Activated naive CD8-positive, alpha-beta T cell treated with anti-CD3 and anti-CD28 coated beads, Interleukin-2, amount 50 U/mL, for 24 hours (primary cell): ENCODE data around the gene SST.
A peak's percentile ranks its signal among the peaks of the same experiment; 100 is the strongest.

Experiments
- ATAC-seq: fragments of 150-1000 bp; cut with Tn5 transposase; one replicate; pipeline ENCODE4 v1.10.0; 2021
- DNase-seq: peaks from one replicate; pipeline ENCODE4 v3.0.0; 2021
- H3K27ac Mint-ChIP-seq: one replicate; pipeline ENCODE4 v1.8.0; 2021; ENCODE audit warnings: mild to moderate bottlenecking, mixed read lengths
- H3K27me3 Mint-ChIP-seq: one replicate; pipeline ENCODE4 v1.8.0; 2021; ENCODE audit warnings: mixed read lengths
- H3K36me3 Mint-ChIP-seq: one replicate; pipeline ENCODE4 v1.8.0; 2021; ENCODE audit warnings: low read depth, mixed read lengths
- H3K4me1 Mint-ChIP-seq: one replicate; pipeline ENCODE4 v1.8.0; 2021; ENCODE audit warnings: mixed read lengths
- H3K4me3 Mint-ChIP-seq: one replicate; pipeline ENCODE4 v1.8.0; 2021; ENCODE audit warnings: mild to moderate bottlenecking, moderate library complexity, mixed read lengths
- H3K9me3 Mint-ChIP-seq: one replicate; pipeline ENCODE4 v1.8.0; 2021; ENCODE audit warnings: mixed read lengths

The SST gene

DNA sequence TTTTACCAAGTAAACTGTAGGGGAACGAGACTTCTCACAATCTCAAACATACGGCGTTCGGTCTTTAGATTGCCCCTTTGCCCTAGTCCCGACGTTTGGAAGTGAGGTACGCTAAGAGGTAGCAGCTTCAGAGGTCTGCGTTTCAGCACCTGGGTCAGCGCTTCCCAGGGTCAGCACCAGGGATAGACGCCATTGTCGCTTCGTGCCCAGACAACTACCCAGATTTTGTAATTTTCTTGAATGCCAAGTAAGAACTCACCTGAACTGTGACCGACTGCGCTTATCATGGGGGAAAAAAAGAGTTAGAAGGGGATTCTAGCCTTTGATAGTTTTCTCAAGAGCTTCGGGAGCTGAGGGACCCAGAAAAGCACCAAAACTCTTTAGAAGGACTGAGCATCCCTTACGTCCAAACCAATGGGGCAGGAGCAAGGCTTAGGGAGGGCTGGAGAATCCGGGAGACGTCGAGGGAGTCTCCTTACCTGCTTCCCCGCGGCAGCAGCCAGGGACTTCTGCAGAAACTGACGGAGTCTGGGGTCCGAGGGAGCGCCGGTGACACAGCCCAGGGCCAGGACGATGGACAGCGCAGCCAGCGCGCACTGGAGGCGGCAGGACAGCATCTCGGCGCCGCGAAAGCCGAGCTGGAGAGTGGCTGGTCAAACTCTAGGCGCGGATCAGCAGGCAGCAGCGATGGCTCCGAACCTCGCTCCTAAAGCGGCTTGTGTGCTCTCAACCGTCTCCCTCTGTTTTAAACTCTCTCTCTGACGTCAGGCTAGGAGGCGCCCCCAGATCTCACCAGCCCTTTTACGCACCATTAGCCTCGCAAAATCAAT, at the start of gene SST:
SST (minus strand) TSS at position 720 of the 830 bp plus-strand sequence; CDS start at position 617, 103 bp downstream.
- peaks cover 66% of the 10 kb centered on the region for H3K27me3 Mint-ChIP-seq
- peak; percentile 37 for DNase-seq

DNA sequence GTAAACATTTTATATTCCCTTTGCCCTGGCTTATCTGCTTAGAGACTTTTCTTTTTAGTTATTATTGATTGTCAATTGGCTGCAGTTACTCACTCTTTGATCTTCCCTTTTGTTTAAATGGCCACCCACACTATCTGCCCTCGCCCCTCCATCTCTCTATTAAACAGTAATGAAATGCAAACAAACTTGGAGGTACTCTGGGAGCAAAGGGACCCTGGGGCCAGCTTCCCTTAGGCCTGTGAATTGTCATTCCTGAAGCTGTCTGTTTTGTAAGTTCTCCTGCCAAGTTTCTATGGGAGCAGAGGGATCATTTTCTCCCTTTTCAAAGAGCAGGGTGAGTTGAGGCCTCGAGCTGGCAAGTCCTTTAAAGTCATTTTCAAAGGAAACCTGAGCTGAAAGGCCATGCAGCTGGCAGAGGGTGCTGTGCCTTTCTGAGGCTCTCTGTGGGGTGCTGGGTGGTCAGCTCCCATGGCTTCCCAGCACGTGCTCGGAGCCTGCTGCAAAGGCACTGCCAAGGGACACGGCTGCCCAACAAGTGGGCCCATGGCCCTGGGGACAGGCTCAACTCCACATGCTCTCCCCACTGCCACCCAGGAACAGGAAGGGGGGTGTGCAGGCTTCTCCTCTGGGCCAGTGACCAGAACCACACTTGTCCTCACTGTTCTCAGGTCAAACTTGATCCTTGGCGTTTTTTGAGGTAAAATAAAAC, 49.6 kb upstream of the SST start:
- DNase-seq (no peak), ATAC-seq (no peak)

More for the DNA sequence above, at the start of gene SST:
- Mint-ChIP-seq H3K36me3 (no peaks in the 10 kb centered on the region), H3K27ac (no peak within 1 kb of the TSS), H3K9me3 (no peaks in the 10 kb centered on the region), H3K4me1 (peaks cover 13% of the 10 kb centered on the region), H3K4me3 (no peak within 1 kb of the TSS)
- ATAC-seq: no peak

GRCh38 chr3:187718802-187719201, 48.6 kb upstream of the SST start:
- H3K27me3 Mint-ChIP-seq: peaks cover 3% of the 10 kb centered on the region
- H3K4me3 Mint-ChIP-seq: no peak overlapping the region
- peaks cover 11% of the 10 kb centered on the region for H3K36me3 Mint-ChIP-seq
- DNase-seq (no peak), ATAC-seq (no peak)
- no peaks in the 10 kb centered on the region for H3K9me3 Mint-ChIP-seq
- no peak overlapping the region for H3K27ac Mint-ChIP-seq
- peaks cover 8% of the 10 kb centered on the region for H3K4me1 Mint-ChIP-seq

More for the DNA sequence above, 49.6 kb upstream of the SST start:
- Mint-ChIP-seq H3K36me3 (peaks cover 17% of the 10 kb centered on the region), H3K27ac (no peak overlapping the region), H3K4me3 (no peak overlapping the region), H3K4me1 (no peaks in the 10 kb centered on the region), H3K9me3 (no peaks in the 10 kb centered on the region), H3K27me3 (no peaks in the 10 kb centered on the region)

GRCh38 chr3:187717572-187717971, 47.4 kb upstream of the SST start:
- Mint-ChIP-seq H3K27me3 (peaks cover 3% of the 10 kb centered on the region), H3K27ac (no peak overlapping the region), H3K36me3 (peaks cover 6% of the 10 kb centered on the region), H3K9me3 (no peaks in the 10 kb centered on the region), H3K4me1 (peaks cover 8% of the 10 kb centered on the region), H3K4me3 (no peak overlapping the region)
- ATAC-seq: no peak
- no peak for DNase-seq

DNA sequence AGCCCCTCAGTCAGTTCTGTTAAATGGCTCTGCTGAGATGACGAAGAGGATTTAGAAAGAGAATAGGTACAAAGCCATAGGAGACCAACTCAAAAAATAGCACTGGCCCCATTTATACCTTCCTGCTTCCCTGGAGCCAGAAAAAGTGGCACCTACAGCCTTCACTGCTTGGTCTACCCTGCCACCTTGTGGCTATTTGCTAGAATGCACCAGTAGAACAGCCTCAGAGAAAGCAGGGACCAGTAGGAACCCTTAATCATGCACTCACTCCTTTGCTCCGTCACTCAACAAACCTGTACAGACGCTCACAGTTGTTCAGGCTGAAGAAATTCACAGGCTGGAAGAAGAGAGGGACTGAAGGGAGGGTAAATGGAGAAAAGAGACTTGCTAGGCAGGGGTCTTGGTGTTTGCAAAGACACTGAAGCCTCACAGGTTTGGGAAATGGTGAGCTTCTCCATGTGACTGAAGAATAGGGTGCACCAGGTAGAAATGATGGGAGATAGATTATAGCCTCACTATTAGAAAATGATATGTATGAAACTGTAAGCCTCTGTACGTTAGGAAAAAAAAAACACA, 44.3 kb upstream of the SST start:
- H3K27me3 Mint-ChIP-seq: peaks cover 3% of the 10 kb centered on the region
- H3K9me3 Mint-ChIP-seq: no peaks in the 10 kb centered on the region
- H3K4me1 Mint-ChIP-seq: peaks cover 8% of the 10 kb centered on the region
- no peak overlapping the region for H3K27ac Mint-ChIP-seq
- peak; percentile 69 for DNase-seq
- peak; percentile 83 for ATAC-seq
- no peak overlapping the region for H3K4me3 Mint-ChIP-seq
- no peaks in the 10 kb centered on the region for H3K36me3 Mint-ChIP-seq

GRCh38 chr3:187713504-187713903, 43.3 kb upstream of the SST start:
- H3K27me3 Mint-ChIP-seq: peaks cover 3% of the 10 kb centered on the region
- DNase-seq: no peak

GRCh38 chr3:187709155-187709554, 39.0 kb upstream of the SST start:
- Mint-ChIP-seq H3K36me3 (no peaks in the 10 kb centered on the region), H3K27me3 (no peaks in the 10 kb centered on the region), H3K4me3 (no peak overlapping the region), H3K27ac (no peak overlapping the region), H3K4me1 (peaks cover 3% of the 10 kb centered on the region), H3K9me3 (no peaks in the 10 kb centered on the region)
- ATAC-seq (no peak), DNase-seq (no peak)

More at GRCh38 chr3:187713504-187713903, 43.3 kb upstream of the SST start:
- no peaks in the 10 kb centered on the region for H3K36me3 Mint-ChIP-seq
- H3K4me1 Mint-ChIP-seq: peaks cover 8% of the 10 kb centered on the region
- H3K27ac Mint-ChIP-seq: no peak overlapping the region
- no peaks in the 10 kb centered on the region for H3K9me3 Mint-ChIP-seq
- ATAC-seq: peak; percentile 65
- H3K4me3 Mint-ChIP-seq: no peak overlapping the region

GRCh38 chr3:187708696-187709095, 38.5 kb upstream of the SST start:
- Mint-ChIP-seq H3K36me3 (no peaks in the 10 kb centered on the region), H3K9me3 (no peaks in the 10 kb centered on the region), H3K4me3 (no peak overlapping the region), H3K4me1 (no peaks in the 10 kb centered on the region), H3K27me3 (no peaks in the 10 kb centered on the region), H3K27ac (no peak overlapping the region)
- DNase-seq (no peak), ATAC-seq (no peak)

DNA sequence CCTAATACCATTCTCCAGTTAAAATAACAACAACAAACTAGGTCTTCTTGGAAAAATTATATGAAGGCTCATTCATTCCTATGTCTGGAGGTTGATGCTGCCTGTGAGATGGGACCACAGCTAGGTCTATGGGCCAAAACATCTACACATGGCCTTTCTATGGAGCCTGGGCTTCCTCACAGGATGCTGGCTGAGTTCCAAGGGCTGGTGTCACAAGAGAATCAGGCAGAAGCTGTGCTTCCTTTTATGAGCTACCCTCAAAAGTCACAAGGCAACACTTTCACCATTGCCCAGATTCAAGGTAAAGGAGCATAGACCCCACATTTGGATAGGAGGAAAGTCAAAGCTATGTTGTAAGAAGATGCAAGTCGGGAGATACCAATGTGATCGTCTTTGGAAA, 36.8 kb upstream of the SST start:
- DNase-seq (no peak), ATAC-seq (no peak)
- no peak overlapping the region for H3K27ac Mint-ChIP-seq
- H3K4me3 Mint-ChIP-seq: no peak overlapping the region
- H3K4me1 Mint-ChIP-seq: no peaks in the 10 kb centered on the region
- H3K36me3 Mint-ChIP-seq: no peaks in the 10 kb centered on the region
- no peaks in the 10 kb centered on the region for H3K27me3 Mint-ChIP-seq
- H3K9me3 Mint-ChIP-seq: no peaks in the 10 kb centered on the region

DNA sequence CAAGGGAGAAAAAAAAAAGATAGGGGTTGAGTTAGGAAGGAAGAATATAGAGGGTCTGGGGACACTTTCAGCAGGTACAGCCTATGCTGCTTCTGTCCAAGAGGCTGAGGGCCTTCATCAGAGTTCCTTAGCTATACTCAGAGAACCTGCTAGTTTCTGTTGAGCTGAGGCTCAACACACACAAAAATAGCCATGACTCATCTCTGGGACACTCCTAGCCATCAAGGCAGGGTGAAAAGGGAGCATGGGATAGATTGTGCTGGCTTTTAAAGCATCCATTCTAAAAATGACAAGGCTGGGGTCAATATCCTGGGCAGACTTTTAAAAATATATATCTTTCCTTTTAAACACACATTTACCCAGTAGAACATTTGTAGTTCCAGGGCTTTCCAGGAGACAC, 35.0 kb upstream of the SST start:
- Mint-ChIP-seq H3K4me3 (no peak overlapping the region), H3K27me3 (no peaks in the 10 kb centered on the region), H3K27ac (no peak overlapping the region), H3K36me3 (no peaks in the 10 kb centered on the region), H3K4me1 (no peaks in the 10 kb centered on the region), H3K9me3 (no peaks in the 10 kb centered on the region)
- no peak for DNase-seq
- ATAC-seq: no peak

- H3K36me3 Mint-ChIP-seq: no peaks in the 10 kb centered on the region
- H3K4me1 Mint-ChIP-seq: no peaks in the 10 kb centered on the region
- no peak within 1 kb of the TSS for H3K27ac Mint-ChIP-seq
- H3K9me3 Mint-ChIP-seq: no peaks in the 10 kb centered on the region
- DNase-seq (no peak), ATAC-seq (no peak)
- H3K4me3 Mint-ChIP-seq: no peak within 1 kb of the TSS
- H3K27me3 Mint-ChIP-seq: no peaks in the 10 kb centered on the region
Observed at GRCh38 chr3:187702507-187703033, 32.4 kb upstream of the SST start, which contains the start of gene RTP2. Gene RTP2, minus strand, starts transcription at chr3:187702557. Its CDS starts 429 bp downstream, at chr3:187702128.

GRCh38 chr3:187700249-187700648, 30.1 kb upstream of the SST start:
- Mint-ChIP-seq H3K9me3 (no peaks in the 10 kb centered on the region), H3K27ac (no peak overlapping the region), H3K4me1 (no peaks in the 10 kb centered on the region), H3K27me3 (peaks cover 5% of the 10 kb centered on the region), H3K4me3 (no peak overlapping the region), H3K36me3 (no peaks in the 10 kb centered on the region)
- ATAC-seq (no peak), DNase-seq (no peak)

DNA sequence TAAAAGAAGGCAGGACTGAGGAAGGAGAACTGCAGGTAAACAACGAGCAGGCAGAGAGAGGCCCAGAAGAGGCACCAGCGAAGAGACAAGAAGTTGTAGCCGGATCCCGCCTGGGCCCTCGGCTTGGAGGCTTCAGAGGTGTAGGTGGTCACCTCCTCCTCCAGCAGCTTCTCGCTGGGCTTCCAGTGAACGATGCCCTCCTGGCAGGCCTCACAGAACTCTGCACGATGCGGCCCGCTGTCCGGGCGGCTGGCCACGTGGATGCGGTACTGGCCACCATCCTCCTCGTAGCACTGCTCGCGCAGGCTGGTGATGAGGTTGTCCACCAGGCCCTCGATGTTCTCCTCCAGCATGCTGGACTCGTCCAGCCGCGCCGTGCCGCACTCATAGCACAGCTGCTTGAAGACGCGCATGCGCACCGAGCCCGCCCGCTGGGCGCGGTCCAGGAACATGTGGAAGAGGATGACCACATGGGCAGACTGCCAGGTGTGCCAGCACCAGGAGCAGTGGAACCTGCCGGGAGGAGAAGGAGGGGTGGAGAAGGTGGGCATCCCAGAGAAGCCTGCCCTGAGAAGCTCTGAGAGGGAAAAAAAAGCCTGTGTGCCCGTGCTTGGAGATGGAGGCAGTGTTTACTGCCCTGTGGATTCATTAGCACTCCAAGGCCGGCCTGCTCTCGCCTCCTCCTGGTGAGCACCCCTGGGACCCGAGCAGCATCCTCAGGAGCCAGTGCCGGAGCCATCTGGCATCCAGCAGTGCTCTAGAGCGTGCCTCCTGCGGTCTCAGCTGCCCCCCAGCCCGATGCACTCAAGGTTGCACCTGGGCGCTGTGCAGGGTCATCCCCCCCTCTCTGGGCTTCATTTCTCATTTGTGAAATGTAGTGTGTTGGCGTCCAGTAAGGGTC, 28.6 kb upstream of the SST start:
- no peaks in the 10 kb centered on the region for H3K36me3 Mint-ChIP-seq
- H3K9me3 Mint-ChIP-seq: no peaks in the 10 kb centered on the region
- no peak for DNase-seq
- peaks cover 15% of the 10 kb centered on the region for H3K27me3 Mint-ChIP-seq
- ATAC-seq: no peak
- H3K27ac Mint-ChIP-seq: no peak overlapping the region
- no peak overlapping the region for H3K4me3 Mint-ChIP-seq
- H3K4me1 Mint-ChIP-seq: no peaks in the 10 kb centered on the region

DNA sequence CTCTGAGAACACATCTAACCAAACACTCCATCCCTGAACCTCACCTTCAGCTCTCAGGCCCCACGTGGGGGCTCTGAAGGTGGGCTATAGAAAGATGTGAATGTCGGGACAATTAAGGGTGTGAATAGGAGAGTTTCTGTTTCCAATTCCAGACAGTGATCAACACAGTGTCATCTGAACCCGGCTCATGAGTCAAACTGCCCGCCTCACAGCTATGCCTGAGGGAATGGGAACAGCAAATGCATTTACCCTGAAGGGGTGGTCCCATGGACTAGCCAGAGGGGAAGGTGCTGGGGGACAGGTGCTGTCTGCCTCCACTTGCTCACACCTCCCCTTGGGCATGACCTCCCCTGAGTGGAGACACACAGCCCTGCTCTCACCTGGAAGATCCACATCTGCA, 25.8 kb upstream of the SST start:
- Mint-ChIP-seq H3K36me3 (no peaks in the 10 kb centered on the region), H3K27me3 (peaks cover 29% of the 10 kb centered on the region), H3K27ac (no peak overlapping the region), H3K9me3 (no peaks in the 10 kb centered on the region), H3K4me3 (no peak overlapping the region), H3K4me1 (no peaks in the 10 kb centered on the region)
- DNase-seq (no peak), ATAC-seq (no peak)
